ENCODE data around the gene TMPO. TPM values are rescaled to one million over a fixed set of nuclear protein-coding genes. Genes with fewer than 3 reads are reported as not detected.
"Not testable (repeated sequence)": the region's sequence is repeated elsewhere in the genome, so short reads cannot be mapped to it uniquely, and the experiment has no call there.

Gene TMPO
- total RNA-seq, 1 donor from 2014 or later: 314 TPM

- DNase-seq (ENCODE audit: low spot score): peak; percentile 92
- Mint-ChIP-seq H3K4me1 (ENCODE audit: low read depth) (peaks cover 29% of the 10 kb centered on the region), H3K36me3 (ENCODE audit: low read depth) (peaks cover 31% of the 10 kb centered on the region), H3K27ac (peak within 1 kb of the TSS; percentile 99), H3K9me3 (no peaks in the 10 kb centered on the region), H3K27me3 (ENCODE audit: insufficient read depth) (no peaks in the 10 kb centered on the region), H3K4me3 (peak within 1 kb of the TSS; percentile 96)
- intact Hi-C loops (cut with micrococcal nuclease): loop anchor here (1.0 to 5.0 kb wide), 8 partner anchors 26 to 1686 kb away; partner anchors contain the start of genes ACTR6, BLTP3B, IKBIP and NEDD1
Observed at GRCh38 chr12:98593351-98594049, 78.1 kb downstream of the TMPO start, which contains the start of gene SLC25A3. SLC25A3 (plus strand) TSS chr12:98593686; CDS start chr12:98593979, 293 bp downstream.

- intact Hi-C loops (cut with micrococcal nuclease): loop anchor here (5.0 kb wide), 3 partner anchors 47 to 1687 kb away; partner anchors contain the start of genes BLTP3B and NEDD1
- Mint-ChIP-seq H3K9me3 (no peaks in the 10 kb centered on the region), H3K4me3 (peak overlapping the region; percentile 96), H3K4me1 (ENCODE audit: low read depth) (peaks cover 29% of the 10 kb centered on the region), H3K36me3 (ENCODE audit: low read depth) (peaks cover 33% of the 10 kb centered on the region), H3K27me3 (ENCODE audit: insufficient read depth) (no peaks in the 10 kb centered on the region), H3K27ac (peak overlapping the region; percentile 99)
- DNase-seq (ENCODE audit: low spot score): no peak
Observed at GRCh38 chr12:98594050-98594835, 78.9 kb downstream of the TMPO start.

GRCh38 chr12:98595243-98595988, 80.0 kb downstream of the TMPO start:
- DNase-seq (ENCODE audit: low spot score): no peak

GRCh38 chr12:98597313-98597712, 81.9 kb downstream of the TMPO start:
- DNase-seq (ENCODE audit: low spot score); H3K27ac Mint-ChIP-seq; intact Hi-C loops (cut with micrococcal nuclease); H3K4me3 Mint-ChIP-seq; H3K27me3 Mint-ChIP-seq (ENCODE audit: insufficient read depth); H3K9me3 Mint-ChIP-seq: not testable (repeated sequence)
- Mint-ChIP-seq H3K4me1 (ENCODE audit: low read depth) (peaks cover 29% of the 10 kb centered on the region), H3K36me3 (ENCODE audit: low read depth) (peaks cover 42% of the 10 kb centered on the region)

More at GRCh38 chr12:98595243-98595988, 80.0 kb downstream of the TMPO start:
- peak overlapping the region; percentile 96 for H3K4me3 Mint-ChIP-seq
- H3K27ac Mint-ChIP-seq: peak overlapping the region; percentile 99
- no peaks in the 10 kb centered on the region for H3K9me3 Mint-ChIP-seq
- intact Hi-C loops (cut with micrococcal nuclease): loop anchor here (1.0 kb wide), 1 partner anchor 146 kb away; no protein-coding TSS in a partner anchor
- no peaks in the 10 kb centered on the region for H3K27me3 Mint-ChIP-seq (ENCODE audit: insufficient read depth)
- H3K4me1 Mint-ChIP-seq (ENCODE audit: low read depth): peaks cover 29% of the 10 kb centered on the region
- peaks cover 35% of the 10 kb centered on the region for H3K36me3 Mint-ChIP-seq (ENCODE audit: low read depth)

Other genes starting within 250 kb of the TMPO start
- gene SLC25A3, start 78.1 kb downstream of the TMPO start, total RNA-seq: 570 and 580 TPM in 2 replicates
- 35.5 and 36.5 TPM in 2 replicates for gene IKBIP, start 129.2 kb downstream of the TMPO start, total RNA-seq
- gene APAF1, start 129.7 kb downstream of the TMPO start, total RNA-seq: 21.2 and 23.9 TPM in 2 replicates

Data from activated T-helper 1 cell treated with anti-CD3 and anti-CD28 coated beads, Interleukin-12 subunit alpha, Interleukin-12 subunit beta, Interleukin-2, Interleukin-4 antibody, amounts not matched to agents 30 ng/mL and 10 ng/mL and 1 ng/mL, durations not matched to agents 14 hours and 24 hours and 36 hours (primary cell).